Neural crest cell (in vitro differentiated cells): ENCODE data around the gene C1D. TPM values are rescaled to one million over a fixed set of nuclear protein-coding genes. Genes with fewer than 3 reads are reported as not detected.

ENCODE experiments used
- DNase-seq: peaks from one replicate; pipeline ENCODE4 v3.0.0; 2021; ENCODE audit warnings: low read depth, mixed read lengths, low spot score
- H3K27ac Mint-ChIP-seq: one replicate; pipeline ENCODE4 v1.8.0; 2021; ENCODE audit warnings: mild to moderate bottlenecking, mixed read lengths; ENCODE audit not compliant: unreplicated experiment
- H3K27me3 Mint-ChIP-seq: 2 replicates; pipeline ENCODE4 v1.8.0; 2021; ENCODE audit warnings: low read depth, mild to moderate bottlenecking, mixed read lengths
- H3K36me3 Mint-ChIP-seq: 2 replicates; pipeline ENCODE4 v1.8.0; 2021; ENCODE audit warnings: low read depth, mild to moderate bottlenecking, mixed read lengths
- H3K4me1 Mint-ChIP-seq: 2 replicates; pipeline ENCODE4 v1.8.0; 2021; ENCODE audit warnings: mixed read lengths
- H3K4me3 Mint-ChIP-seq: one replicate; pipeline ENCODE4 v1.8.0; 2021; ENCODE audit warnings: mild to moderate bottlenecking, mixed read lengths
- H3K9me3 Mint-ChIP-seq: 2 replicates; pipeline ENCODE4 v1.8.0; 2021; ENCODE audit warnings: mixed read lengths
- CTCF ChIP-seq: fragments of 200-600 bp; sonication (generic); conservative IDR thresholded peaks from 2 replicates; pipeline ENCODE4 v1.5.0; 2021; ENCODE audit warnings: antibody characterized with exemption, mild to moderate bottlenecking
- total RNA-seq: library from RNA; stranded (reverse); gene quantifications from 2 replicates; pipeline ENCODE4 v1.2.1, GENCODE V29; 2021

Gene C1D
- total RNA-seq, 1 donor from 2014 or later = 20.2 TPM

DNA sequence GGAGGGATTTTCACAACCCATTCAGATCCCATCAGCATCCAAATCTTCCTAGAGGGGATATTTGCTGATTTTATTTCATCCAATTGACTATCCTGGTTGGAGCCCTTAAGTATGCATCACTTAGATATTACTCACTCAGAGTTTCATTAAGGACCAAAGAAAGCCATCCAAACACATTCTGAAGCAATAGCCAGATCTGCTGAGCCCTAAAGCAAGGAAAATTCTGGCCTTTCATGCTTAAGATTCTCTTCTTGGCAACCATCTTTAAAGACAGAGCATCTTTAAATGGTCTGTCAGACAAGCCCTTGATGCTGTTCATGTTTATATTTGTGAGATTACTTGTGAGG, 40.9 kb upstream of the C1D start:
- DNase-seq = no peak
- Mint-ChIP-seq H3K9me3 (peaks cover 9% of the 10 kb centered on the region), H3K36me3 (peaks cover 3% of the 10 kb centered on the region), H3K4me3 (no peak overlapping the region), H3K27me3 (no peaks in the 10 kb centered on the region), H3K4me1 (no peaks in the 10 kb centered on the region), H3K27ac (no peak overlapping the region)
- TF ChIP-seq CTCF = no peak

DNA sequence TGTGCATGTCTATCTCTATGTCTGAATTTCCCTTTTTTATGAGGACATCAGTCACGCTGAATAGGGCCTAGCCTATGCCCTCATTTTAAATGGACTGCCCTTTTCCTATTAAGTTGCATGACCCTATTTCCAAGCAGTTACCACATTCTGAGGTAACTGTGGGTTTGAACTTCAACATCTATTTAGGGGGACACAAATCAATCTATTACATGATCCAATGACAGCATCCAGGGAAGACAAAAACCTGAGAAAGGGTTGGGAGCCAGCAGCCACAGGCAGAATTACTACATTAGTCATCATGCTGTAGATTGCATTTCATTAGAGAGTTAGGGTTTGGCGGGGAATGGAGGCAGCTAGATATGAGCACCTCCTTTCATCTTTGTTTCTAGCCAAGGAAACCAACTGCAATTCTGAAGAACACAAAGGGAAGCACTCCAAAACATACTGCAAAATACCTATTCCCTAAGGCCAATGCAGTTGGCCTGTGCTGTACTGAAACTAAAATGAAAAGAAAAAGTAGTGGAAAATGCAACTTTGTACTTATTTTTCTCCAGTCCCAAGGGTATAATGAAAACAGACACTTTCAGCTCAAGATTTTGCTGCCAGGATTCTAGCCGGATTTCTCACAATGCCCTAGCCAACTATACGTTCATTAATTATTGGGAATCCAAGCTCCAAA, 40.4 kb upstream of the C1D start:
- peaks cover 3% of the 10 kb centered on the region for H3K36me3 Mint-ChIP-seq
- H3K4me1 Mint-ChIP-seq = no peaks in the 10 kb centered on the region
- no peak for DNase-seq
- H3K27me3 Mint-ChIP-seq = no peaks in the 10 kb centered on the region
- TF ChIP-seq CTCF = no peak
- H3K27ac Mint-ChIP-seq = no peak overlapping the region
- no peak overlapping the region for H3K4me3 Mint-ChIP-seq
- H3K9me3 Mint-ChIP-seq = peaks cover 9% of the 10 kb centered on the region

GRCh38 chr2:68100189-68100588, 37.4 kb upstream of the C1D start:
- Mint-ChIP-seq H3K27me3 (peaks cover 3% of the 10 kb centered on the region), H3K4me1 (no peaks in the 10 kb centered on the region), H3K9me3 (no peaks in the 10 kb centered on the region), H3K36me3 (no peaks in the 10 kb centered on the region), H3K4me3 (no peak overlapping the region), H3K27ac (peak overlapping the region; percentile 46)
- no peak for TF ChIP-seq CTCF
- no peak for DNase-seq

GRCh38 chr2:68099260-68099659, 36.5 kb upstream of the C1D start:
- Mint-ChIP-seq H3K36me3 (no peaks in the 10 kb centered on the region), H3K4me1 (no peaks in the 10 kb centered on the region), H3K27me3 (peaks cover 3% of the 10 kb centered on the region), H3K27ac (no peak overlapping the region), H3K4me3 (no peak overlapping the region), H3K9me3 (no peaks in the 10 kb centered on the region)
- DNase-seq = no peak
- no peak for TF ChIP-seq CTCF

DNA sequence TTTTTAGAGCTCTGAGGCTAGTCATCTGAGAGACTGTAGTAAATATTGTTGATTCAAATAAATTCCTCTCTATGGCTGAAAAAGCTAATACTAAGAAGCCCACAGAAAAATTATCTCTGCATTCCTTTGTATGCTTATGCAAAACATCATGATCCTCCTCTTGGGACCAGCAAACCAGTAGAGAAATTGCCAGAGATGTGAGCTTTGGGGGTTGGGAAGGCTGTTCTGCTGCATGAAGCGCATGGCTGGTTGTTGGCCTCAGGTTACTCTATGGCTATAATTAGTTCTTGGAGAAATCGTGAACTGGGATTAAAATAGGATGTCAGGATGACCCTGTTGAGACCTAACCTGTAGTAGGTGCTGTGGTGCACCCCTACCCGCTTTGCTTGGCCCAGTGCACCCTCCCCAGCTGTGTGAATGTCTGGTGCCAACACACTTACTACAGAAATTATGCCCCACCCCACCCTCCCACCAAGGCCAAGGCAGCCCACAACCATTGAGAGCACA, 35.5 kb upstream of the C1D start:
- H3K4me1 Mint-ChIP-seq = no peaks in the 10 kb centered on the region
- no peak overlapping the region for H3K4me3 Mint-ChIP-seq
- no peak overlapping the region for H3K27ac Mint-ChIP-seq
- no peak for TF ChIP-seq CTCF
- peaks cover 3% of the 10 kb centered on the region for H3K27me3 Mint-ChIP-seq
- H3K36me3 Mint-ChIP-seq = no peaks in the 10 kb centered on the region
- no peaks in the 10 kb centered on the region for H3K9me3 Mint-ChIP-seq
- DNase-seq = no peak
